Astrocyte (in vitro differentiated cells and primary cell): ENCODE results near the gene EPB41L1.

Experiments used
- EZH2 ChIP-seq: IDR thresholded peaks from 2 replicates; pipeline ENCODE4 v1.6.1; 2012; ENCODE audit warnings: mild to moderate bottlenecking, low read length, inconsistent platforms; ENCODE audit not compliant: insufficient read depth
- TF ChIP-seq, protein P1 (sequence below): IDR thresholded peaks from 2 replicates; pipeline ENCODE4 v1.5.1; 2011; ENCODE audit warnings: low read depth, mild to moderate bottlenecking, inconsistent platforms, low read length, moderate library complexity; ENCODE audit not compliant: insufficient read depth

GRCh38 chr20:36237477-36237876, 82.9 kb downstream of the EPB41L1 start:
- TF ChIP-seq, protein P1, sequence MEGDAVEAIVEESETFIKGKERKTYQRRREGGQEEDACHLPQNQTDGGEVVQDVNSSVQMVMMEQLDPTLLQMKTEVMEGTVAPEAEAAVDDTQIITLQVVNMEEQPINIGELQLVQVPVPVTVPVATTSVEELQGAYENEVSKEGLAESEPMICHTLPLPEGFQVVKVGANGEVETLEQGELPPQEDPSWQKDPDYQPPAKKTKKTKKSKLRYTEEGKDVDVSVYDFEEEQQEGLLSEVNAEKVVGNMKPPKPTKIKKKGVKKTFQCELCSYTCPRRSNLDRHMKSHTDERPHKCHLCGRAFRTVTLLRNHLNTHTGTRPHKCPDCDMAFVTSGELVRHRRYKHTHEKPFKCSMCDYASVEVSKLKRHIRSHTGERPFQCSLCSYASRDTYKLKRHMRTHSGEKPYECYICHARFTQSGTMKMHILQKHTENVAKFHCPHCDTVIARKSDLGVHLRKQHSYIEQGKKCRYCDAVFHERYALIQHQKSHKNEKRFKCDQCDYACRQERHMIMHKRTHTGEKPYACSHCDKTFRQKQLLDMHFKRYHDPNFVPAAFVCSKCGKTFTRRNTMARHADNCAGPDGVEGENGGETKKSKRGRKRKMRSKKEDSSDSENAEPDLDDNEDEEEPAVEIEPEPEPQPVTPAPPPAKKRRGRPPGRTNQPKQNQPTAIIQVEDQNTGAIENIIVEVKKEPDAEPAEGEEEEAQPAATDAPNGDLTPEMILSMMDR: no peak
- TF ChIP-seq EZH2: no peak
